SJSA1 (cell line): Measurements from ENCODE around the gene CXorf66. TPM values are rescaled to one million over a fixed set of nuclear protein-coding genes. Genes with fewer than 3 reads are reported as not detected.

Experiments
- DNase-seq, 2 experiments: peaks; one replicate each; pipeline ENCODE4 v3.0.0-alpha.2; 2015 to 2020; ENCODE audit warnings: low spot score in 2 of 2, low read depth in 1 of 2
- H3K27ac ChIP-seq: fragments of 250-450 bp; sonication (Bioruptor Pico); 2 replicates; pipeline ENCODE4 v1.5.1; 2020; ENCODE audit warnings: mild to moderate bottlenecking, moderate library complexity
- H3K27me3 ChIP-seq: fragments of 250-450 bp; sonication (Bioruptor Pico); replicated peaks from 2 replicates; pipeline ENCODE4 v1.5.1; 2020; ENCODE audit warnings: mild to moderate bottlenecking, moderate library complexity
- H3K36me3 ChIP-seq: fragments of 250-450 bp; sonication (Bioruptor Pico); 2 replicates; pipeline ENCODE4 v1.5.1; 2020; ENCODE audit warnings: mild to moderate bottlenecking
- H3K4me1 ChIP-seq: fragments of 250-450 bp; sonication (Bioruptor Pico); replicated peaks from 2 replicates; pipeline ENCODE4 v1.6.1; 2021; ENCODE audit warnings: mild to moderate bottlenecking
- H3K4me3 ChIP-seq: fragments of 250-450 bp; sonication (Bioruptor Pico); 2 replicates; pipeline ENCODE4 v1.5.1; 2020; ENCODE audit warnings: mild to moderate bottlenecking
- H3K9me3 ChIP-seq: fragments of 250-450 bp; sonication (Bioruptor Pico); replicated peaks from 2 replicates; pipeline ENCODE4 v1.5.1; 2020; ENCODE audit warnings: mild to moderate bottlenecking
- total RNA-seq: library from RNA; depleted of rRNA; stranded (reverse); fragments of >200 nt; shearing (Covaris generic); gene quantifications from 2 replicates; pipeline ENCODE4 v1.2.3, GENCODE V29; 2014; rRNA removed

The CXorf66 gene
- total RNA-seq, 1 experiment from 2014 or later, result not detected

DNA sequence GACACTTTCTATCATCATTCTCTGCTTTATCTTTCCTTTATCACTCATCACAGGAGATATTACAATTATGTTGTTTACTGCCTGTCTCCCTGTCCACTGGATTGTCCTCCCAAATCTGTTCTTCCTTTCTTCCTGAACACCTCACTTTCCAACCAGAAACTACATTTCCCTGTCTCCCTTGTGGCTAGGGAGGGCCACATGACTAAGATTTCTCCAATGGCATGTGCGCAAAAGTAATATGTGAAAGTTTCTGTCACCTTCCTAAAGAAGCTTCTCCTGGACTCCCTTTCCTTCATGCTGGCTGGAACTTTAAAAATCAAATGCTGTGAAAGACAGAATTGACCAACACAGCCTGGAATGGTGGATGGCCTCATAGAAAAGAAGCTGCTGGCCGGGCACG lies 58.2 kb downstream of the CXorf66 start:
- H3K27ac ChIP-seq, result no peak overlapping the region
- no peaks in the 10 kb centered on the region for H3K36me3 ChIP-seq
- H3K9me3 ChIP-seq, result no peaks in the 10 kb centered on the region
- H3K4me1 ChIP-seq, result peaks cover 15% of the 10 kb centered on the region
- H3K4me3 ChIP-seq, result no peak overlapping the region
- no peak for DNase-seq
- H3K27me3 ChIP-seq, result no peaks in the 10 kb centered on the region

DNA sequence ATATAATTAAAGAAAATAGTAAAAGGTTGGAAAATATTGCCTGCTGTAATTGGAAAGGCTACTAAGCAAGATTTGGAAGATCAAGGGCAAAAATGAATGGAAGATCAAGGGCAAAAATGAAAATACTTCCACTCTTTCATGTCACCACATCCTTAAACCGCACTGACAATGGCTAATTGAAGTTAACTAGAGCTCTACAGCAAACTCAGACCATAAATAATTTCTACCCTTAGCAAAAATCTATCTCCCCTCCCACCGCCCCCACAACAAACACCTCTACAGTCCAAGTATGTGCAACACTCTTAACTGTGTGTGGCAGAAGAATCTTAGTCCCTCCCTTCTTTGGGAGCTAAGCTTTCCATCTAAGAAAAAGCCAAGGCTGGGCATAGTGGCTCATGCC lies 59.6 kb downstream of the CXorf66 start:
- H3K9me3 ChIP-seq, result no peaks in the 10 kb centered on the region
- no peaks in the 10 kb centered on the region for H3K27me3 ChIP-seq
- peak overlapping the region; percentile 54; the same call in 1 of the 2 replicates for H3K27ac ChIP-seq
- no peak overlapping the region for H3K4me3 ChIP-seq
- peaks cover 15% of the 10 kb centered on the region for H3K4me1 ChIP-seq
- DNase-seq, result peak in 1 of 2 experiments; percentile 7
- no peaks in the 10 kb centered on the region for H3K36me3 ChIP-seq

Other genes starting within 250 kb of the CXorf66 start
- gene ATP11C, start 32.5 kb downstream of the CXorf66 start, total RNA-seq, result 34.7 and 49.6 TPM in 2 replicates